ENCODE measurements around the gene FOXS1. TPM values are rescaled to one million over a fixed set of nuclear protein-coding genes. Genes with fewer than 3 reads are reported as not detected.

The FOXS1 gene
- total RNA-seq, 1 experiment from 2014 or later, result 6.3 TPM

- ATAC-seq, result no peak
- H3K27ac ChIP-seq (ENCODE audit: low read length), result no peak overlapping the region
- H3K4me1 ChIP-seq (ENCODE audit: control insufficient read depth, insufficient read depth, low read length), result no peaks in the 10 kb centered on the region
- ChIA-PET CTCF (interaction anchor here (0.6 kb wide), 2 partner anchors 131 to 170 kb away, joined by 4 to 6 read pairs; no protein-coding TSS in a partner anchor), POLR2A (interaction anchor here (0.6 kb wide), 1 partner anchor 111 kb away, joined by 3 read pairs; no protein-coding TSS in a partner anchor)
- H3K27me3 ChIP-seq (ENCODE audit: control insufficient read depth, insufficient read depth, low read length), result no peaks in the 10 kb centered on the region
- no peak for DNase-seq (ENCODE audit: low read depth, low spot score)
- in situ Hi-C loops (cut with HindIII; ENCODE audit: low pct_unique_long_range_greater_than_20kb, low sequenced_read_pairs) (no loop called here), intact Hi-C loops (cut with micrococcal nuclease; ENCODE audit: unreplicated experiment) (no loop called here)
- no peak overlapping the region for H3K4me3 ChIP-seq (ENCODE audit: low read depth in 2 of 2, low read length in 2 of 2)
- H3K9me3 ChIP-seq (ENCODE audit: control insufficient read depth, insufficient read depth, low read depth, low read length), result no peaks in the 10 kb centered on the region
- no TSS peak for BruUV-seq (replicated peaks)
- H3K36me3 ChIP-seq (ENCODE audit: control insufficient read depth, insufficient read depth, low read length), result peaks cover 48% of the 10 kb centered on the region
- TF ChIP-seq POLR2AphosphoS5 (IDR thresholded peaks at IDR 0.05; ENCODE audit: low read depth, low read length), result no peak; the same call in 1 of the 2 replicates
- TF ChIP-seq REST (IDR thresholded peaks at IDR 0.05; ENCODE audit: insufficient read depth in 1 of 2, low read depth in 2 of 2, low read length in 1 of 2), result no peak
- TF ChIP-seq TCF7L2 (IDR thresholded peaks at IDR 0.05; ENCODE audit: low read depth, low read length), result no peak
- no peak for TF ChIP-seq SIN3A (IDR thresholded peaks at IDR 0.05; ENCODE audit: borderline replicate concordance, insufficient read depth, low read depth, low read length)
- no peak for TF ChIP-seq CTCF (IDR thresholded peaks at IDR 0.05)
Measured at GRCh38 chr20:31803552-31804291, 41.7 kb downstream of the FOXS1 start.

GRCh38 chr20:31801508-31801907 lies 43.9 kb downstream of the FOXS1 start:
- Histone ChIP-seq H3K27ac (ENCODE audit: low read length) (no peak overlapping the region), H3K4me3 (ENCODE audit: low read depth in 2 of 2, low read length in 2 of 2) (no peak overlapping the region), H3K36me3 (ENCODE audit: control insufficient read depth, insufficient read depth, low read length) (peaks cover 70% of the 10 kb centered on the region), H3K9me3 (ENCODE audit: control insufficient read depth, insufficient read depth, low read depth, low read length) (no peaks in the 10 kb centered on the region), H3K4me1 (ENCODE audit: control insufficient read depth, insufficient read depth, low read length) (no peaks in the 10 kb centered on the region), H3K27me3 (ENCODE audit: control insufficient read depth, insufficient read depth, low read length) (no peaks in the 10 kb centered on the region)
- no TSS peak for BruUV-seq (replicated peaks)
- CTCF ChIA-PET, result no interaction called here
- intact Hi-C loops (cut with micrococcal nuclease; ENCODE audit: unreplicated experiment), result no loop called here
- DNase-seq (ENCODE audit: low read depth, low spot score), result no peak
- POLR2A ChIA-PET, result no interaction called here
- in situ Hi-C loops (cut with HindIII; ENCODE audit: low pct_unique_long_range_greater_than_20kb, low sequenced_read_pairs), result no loop called here
- TF ChIP-seq SIN3A (IDR thresholded peaks at IDR 0.05; ENCODE audit: borderline replicate concordance, insufficient read depth, low read depth, low read length), result no peak
- no peak for TF ChIP-seq REST (IDR thresholded peaks at IDR 0.05; ENCODE audit: insufficient read depth in 1 of 2, low read depth in 2 of 2, low read length in 1 of 2)
- TF ChIP-seq TCF7L2 (IDR thresholded peaks at IDR 0.05; ENCODE audit: low read depth, low read length), result no peak
- no peak for TF ChIP-seq CTCF (IDR thresholded peaks at IDR 0.05)
- no peak for TF ChIP-seq POLR2AphosphoS5 (IDR thresholded peaks at IDR 0.05; ENCODE audit: low read depth, low read length)
- no peak for ATAC-seq

Data from Panc1 (cell line).